NCI-H345 treated with DMSO at 0.1 percent for 48 hours (cell line): ENCODE measurements around the gene HSPB6.

Experiments used
- DNase-seq: peaks from one replicate; lab custom pipeline; 2025; ENCODE audit not compliant: unreplicated experiment; lab: John Stamatoyannopoulos, UW

Gene HSPB6

GRCh38 chr19:35767288-35768081 lies 10.7 kb upstream of the HSPB6 start:
- no peak for DNase-seq

GRCh38 chr19:35766571-35767104 lies 9.8 kb upstream of the HSPB6 start:
- no peak for DNase-seq

- no peak for DNase-seq
These were observed 7.8 kb upstream of the HSPB6 start for GRCh38 chr19:35764432-35765315.

- DNase-seq = no peak
These were observed 4.0 kb upstream of the HSPB6 start for GRCh38 chr19:35760711-35761349.

- no peak for DNase-seq
These were observed 2.9 kb upstream of the HSPB6 start for GRCh38 chr19:35759697-35760096.

- peak; percentile 100 for DNase-seq
These were observed 1.1 kb upstream of the HSPB6 start, which contains the start of gene PROSER3 for GRCh38 chr19:35757749-35758608. TSS of gene PROSER3 (plus strand) at chr19:35758176. CDS start at chr19:35758216, 40 bp downstream.

GRCh38 chr19:35757231-35757748 lies 461 bp upstream of the HSPB6 start:
- DNase-seq = no peak

- no peak for DNase-seq
These were observed 1.1 kb downstream of the HSPB6 start for GRCh38 chr19:35755550-35756376.

- DNase-seq = no peak
These were observed 1.7 kb downstream of the HSPB6 start for GRCh38 chr19:35755131-35755549.

- DNase-seq = no peak
These were observed 2.3 kb downstream of the HSPB6 start for GRCh38 chr19:35754370-35755130.

- no peak for DNase-seq
These were observed 3.0 kb downstream of the HSPB6 start for GRCh38 chr19:35753634-35754369.

- DNase-seq = no peak
These were observed 4.0 kb downstream of the HSPB6 start for GRCh38 chr19:35752746-35753350.

GRCh38 chr19:35751839-35752745 lies 4.7 kb downstream of the HSPB6 start:
- DNase-seq = no peak

- no peak for DNase-seq
These were observed 6.7 kb downstream of the HSPB6 start for GRCh38 chr19:35750167-35750566.

- DNase-seq = peak; percentile 100
These were observed 8.5 kb downstream of the HSPB6 start, which contains the start of gene LIN37 for GRCh38 chr19:35748106-35749020. TSS of gene LIN37 (plus strand) at chr19:35748576. CDS start at chr19:35748725, 149 bp downstream.
